GM23248 (cell line): ENCODE data around the gene ABCB9. TPM values are rescaled to one million over a fixed set of nuclear protein-coding genes. Genes with fewer than 3 reads are reported as not detected.

Source experiments
- DNase-seq: peaks from one replicate; pipeline ENCODE4 v3.0.0-alpha.2; 2015
- H2AFZ ChIP-seq: fragments of 200-600 bp; sonication (generic); 2 replicates; pipeline ENCODE4 v1.6.1; 2016; ENCODE audit warnings: antibody characterized with exemption
- H3F3A ChIP-seq: fragments of 200-600 bp; sonication (generic); 2 replicates; pipeline ENCODE4 v1.6.1; 2016; ENCODE audit warnings: mild to moderate bottlenecking, antibody characterized with exemption, mixed run types; ENCODE audit not compliant: insufficient read depth
- H3K27ac ChIP-seq: fragments of 200-600 bp; sonication (generic); 2 replicates; pipeline ENCODE4 v1.5.1; 2016; ENCODE audit warnings: mild to moderate bottlenecking
- H3K27me3 ChIP-seq: fragments of 200-600 bp; sonication (generic); replicated peaks from 2 replicates; pipeline ENCODE4 v1.6.1; 2016; ENCODE audit warnings: mild to moderate bottlenecking; ENCODE audit not compliant: insufficient read depth
- H3K36me3 ChIP-seq: fragments of 200-600 bp; sonication (generic); 2 replicates; pipeline ENCODE4 v1.6.1; 2016; ENCODE audit warnings: low read depth, mild to moderate bottlenecking
- H3K4me1 ChIP-seq: fragments of 200-600 bp; sonication (generic); 2 replicates; pipeline ENCODE4 v1.6.1; 2016; ENCODE audit warnings: mild to moderate bottlenecking; ENCODE audit not compliant: insufficient read depth
- H3K4me2 ChIP-seq: fragments of 200-600 bp; sonication (generic); one replicate; pipeline ENCODE4 v1.6.1; 2016; ENCODE audit warnings: mild to moderate bottlenecking; ENCODE audit not compliant: unreplicated experiment
- H3K4me3 ChIP-seq: fragments of 200-600 bp; sonication (generic); 2 replicates; pipeline ENCODE4 v1.5.1; 2016; ENCODE audit warnings: mild to moderate bottlenecking
- H3K79me2 ChIP-seq: fragments of 200-600 bp; sonication (generic); 2 replicates; pipeline ENCODE4 v1.6.1; 2016; ENCODE audit warnings: mild to moderate bottlenecking; ENCODE audit not compliant: insufficient read depth
- H3K9ac ChIP-seq: fragments of 200-600 bp; sonication (generic); 2 replicates; pipeline ENCODE4 v1.6.1; 2016; ENCODE audit warnings: mild to moderate bottlenecking
- H3K9me2 ChIP-seq: fragments of 200-600 bp; sonication (generic); 2 replicates; pipeline ENCODE4 v1.6.1; 2016; ENCODE audit warnings: mixed run types, mild to moderate bottlenecking, moderate library complexity; ENCODE audit not compliant: insufficient read depth
- H3K9me3 ChIP-seq: fragments of 200-600 bp; sonication (generic); one replicate; pipeline ENCODE4 v1.6.1; 2017; ENCODE audit warnings: low read depth
- H4K20me1 ChIP-seq: fragments of 200-600 bp; sonication (generic); 2 replicates; pipeline ENCODE4 v1.6.0; 2016; ENCODE audit not compliant: insufficient read depth
- EZH2 ChIP-seq: fragments of 200-600 bp; sonication (generic); IDR thresholded peaks from 2 replicates; pipeline ENCODE4 v1.6.1; 2018; ENCODE audit warnings: antibody characterized with exemption, mild to moderate bottlenecking; ENCODE audit not compliant: insufficient read depth, poor library complexity, severe bottlenecking
- EZH2phosphoT487 ChIP-seq: fragments of 200-600 bp; sonication (generic); IDR thresholded peaks from 2 replicates; pipeline ENCODE4 v1.6.1; 2018; ENCODE audit warnings: antibody characterized with exemption, moderate library complexity, mild to moderate bottlenecking, low read depth; ENCODE audit not compliant: insufficient read depth
- WGBS, 2 experiments: methylation state at CpG; one replicate each; pipeline ENCODE4 v1.1.6; 2015 to 2017; ENCODE audit warnings: low lambda C conversion rate in 2 of 2, low coverage in 1 of 2; ENCODE audit errors: missing lambda C conversion rate in 2 of 2; 5-methylcytosine and 5-hydroxymethylcytosine counted together
- in situ Hi-C: fragments of 300-500 bp; cut with MboI; formaldehyde crosslinking; loops from 2 replicates; pipeline ENCODE4 v1.15.0; 2020
- polyA plus RNA-seq: library from polyadenylated mRNA; unstranded; fragments of >200 nt; fragmentation: Nextera tagmentation; extraction: Ambion mirVana; gene quantifications from 2 replicates; pipeline ENCODE4 v1.2.1, GENCODE V29; 2016
- total RNA-seq: library from RNA; depleted of rRNA; stranded (reverse); fragments of >200 nt; shearing (Covaris generic); gene quantifications from 2 replicates; pipeline ENCODE4 v1.2.3, GENCODE V29; 2014

The ABCB9 gene
- total and polyA plus RNA-seq, 2 experiments from 2014 or later = 2.2 to 4.4 TPM

DNA sequence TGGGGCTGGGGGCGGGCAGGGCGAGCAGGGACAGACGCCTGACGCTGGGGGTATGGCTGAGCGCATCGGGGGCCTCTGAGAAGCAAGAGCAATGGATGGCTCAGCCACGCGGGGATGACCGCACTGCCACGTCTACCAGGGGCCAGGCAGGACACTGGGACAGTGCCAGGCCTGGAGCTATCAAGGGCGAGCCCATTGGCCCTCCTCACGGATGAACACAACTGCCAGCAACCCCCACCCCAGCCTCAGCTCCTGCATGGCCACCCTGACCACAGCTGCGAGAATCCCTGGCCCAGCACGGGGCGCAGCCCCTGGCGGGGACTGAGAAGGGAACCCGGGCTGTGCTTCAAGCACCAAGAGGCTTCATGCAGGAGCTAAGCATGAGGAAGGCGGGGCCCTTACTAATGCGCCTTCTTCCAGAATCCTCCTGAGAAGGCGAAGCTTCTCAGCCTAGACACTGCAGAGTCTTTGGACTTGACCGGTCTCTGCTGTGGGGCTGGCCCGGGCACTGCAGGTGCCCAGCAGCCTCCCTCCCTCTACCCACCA, 23.7 kb upstream of the ABCB9 start:
- Histone ChIP-seq H3K9me3 (no peaks in the 10 kb centered on the region), H3K36me3 (no peaks in the 10 kb centered on the region), H3K27ac (no peak overlapping the region), H3K27me3 (no peaks in the 10 kb centered on the region), H2AFZ (no peak overlapping the region), H3F3A (no peaks in the 10 kb centered on the region), H3K4me2 (no peak overlapping the region), H4K20me1 (no peaks in the 10 kb centered on the region), H3K79me2 (no peaks in the 10 kb centered on the region), H3K4me3 (no peak overlapping the region), H3K9ac (no peak overlapping the region), H3K9me2 (no peaks in the 10 kb centered on the region), H3K4me1 (no peaks in the 10 kb centered on the region)
- no peak for DNase-seq
- WGBS, 2 experiments = 82 to 90% methylated on average over 12 to 22 of the region's 22 CpGs
- TF ChIP-seq EZH2 (no peak), EZH2phosphoT487 (no peak)
- in situ Hi-C loops = no loop called here

DNA sequence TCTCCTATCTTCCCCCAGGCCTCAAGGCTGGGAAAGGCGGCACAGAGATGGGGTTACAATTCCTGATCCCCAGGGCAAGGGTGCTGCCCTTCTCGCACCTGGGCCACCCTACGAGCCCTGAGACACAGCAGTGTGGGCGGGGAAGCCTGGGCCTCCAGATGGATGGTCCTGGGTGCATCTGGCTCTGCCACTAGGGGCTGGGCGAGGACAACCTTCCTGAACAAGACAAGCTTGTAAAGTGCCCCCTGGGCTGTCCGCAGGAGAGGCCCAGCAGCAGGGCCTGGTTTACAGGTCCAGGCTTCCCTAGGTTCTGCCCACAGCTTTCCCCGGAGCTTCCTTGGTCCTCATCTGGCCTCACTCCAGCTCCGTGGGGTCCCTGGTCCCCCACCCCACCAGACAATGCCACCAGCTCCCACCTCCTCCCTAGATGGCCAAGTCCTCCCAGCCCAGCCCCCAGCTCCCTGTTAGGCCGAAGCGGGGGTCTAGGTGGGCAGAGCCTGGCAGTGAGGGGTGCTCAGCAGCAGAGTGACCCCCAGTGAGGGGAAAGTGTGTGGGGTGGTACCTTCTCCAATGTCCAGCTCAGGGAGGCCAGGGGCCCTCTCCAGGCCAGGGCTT, 23.1 kb upstream of the ABCB9 start:
- H3K27me3 ChIP-seq = no peaks in the 10 kb centered on the region
- no peaks in the 10 kb centered on the region for H3K36me3 ChIP-seq
- no peak overlapping the region for H3K9ac ChIP-seq
- no peaks in the 10 kb centered on the region for H4K20me1 ChIP-seq
- in situ Hi-C loops = no loop called here
- no peaks in the 10 kb centered on the region for H3F3A ChIP-seq
- no peak overlapping the region for H3K27ac ChIP-seq
- H3K9me2 ChIP-seq = no peaks in the 10 kb centered on the region
- no peaks in the 10 kb centered on the region for H3K4me1 ChIP-seq
- H3K4me2 ChIP-seq = no peak overlapping the region
- H2AFZ ChIP-seq = no peak overlapping the region
- 94 to 96% methylated on average over 7 to 10 of the region's 10 CpGs for WGBS, 2 experiments
- DNase-seq = no peak
- H3K9me3 ChIP-seq = no peaks in the 10 kb centered on the region
- H3K4me3 ChIP-seq = no peak overlapping the region
- TF ChIP-seq EZH2phosphoT487 (no peak), EZH2 (no peak)
- no peaks in the 10 kb centered on the region for H3K79me2 ChIP-seq

DNA sequence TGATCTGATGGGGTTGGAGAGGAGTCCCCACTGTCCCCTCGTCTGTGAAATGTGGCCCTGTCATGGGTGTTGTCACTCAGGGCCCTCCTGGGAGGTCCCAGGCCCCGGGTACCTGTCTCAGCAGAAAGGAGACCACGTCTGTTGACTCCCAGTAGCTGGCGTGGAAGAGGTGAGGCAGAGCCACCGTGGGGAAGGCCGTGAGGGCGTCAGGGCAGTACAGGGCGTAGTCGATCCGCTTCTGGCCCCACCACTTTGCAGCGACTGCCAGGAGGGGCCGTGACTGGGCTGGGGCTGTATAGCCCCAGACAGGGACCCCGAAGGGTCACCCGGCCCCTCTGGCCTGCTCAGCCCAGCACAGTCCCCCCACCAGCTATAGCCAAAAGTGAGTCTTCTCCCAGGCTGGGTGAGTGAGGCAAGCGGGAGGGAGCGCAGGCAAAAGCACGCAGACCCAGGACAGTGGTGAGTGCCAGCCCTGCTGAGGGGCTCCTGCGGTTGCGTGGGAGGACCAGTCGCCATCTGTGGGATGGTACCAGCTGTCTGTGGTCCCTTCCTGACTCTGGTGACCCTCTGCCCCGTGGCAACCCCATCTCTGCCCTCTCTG, 22.4 kb upstream of the ABCB9 start:
- H4K20me1 ChIP-seq = no peaks in the 10 kb centered on the region

DNA sequence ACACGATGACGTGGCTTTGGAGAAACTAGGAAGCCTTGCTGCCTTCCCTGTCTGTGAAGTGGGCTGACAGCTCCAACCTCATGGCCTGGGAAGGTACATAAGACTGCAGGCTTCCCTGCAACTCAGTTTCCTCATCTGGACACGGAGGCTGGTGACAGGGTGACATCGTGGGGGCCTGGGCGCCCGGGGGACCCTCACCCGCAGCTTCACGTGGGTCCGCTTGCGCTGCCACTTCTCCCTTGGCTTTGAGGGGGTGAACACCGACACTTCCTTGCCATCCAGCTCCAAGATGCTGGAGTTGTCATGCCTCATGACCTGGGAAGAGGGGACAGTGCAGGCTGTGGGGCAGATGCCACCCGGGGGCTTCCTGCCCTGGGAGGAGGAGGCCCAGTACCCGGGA, 21.8 kb upstream of the ABCB9 start:
- TF ChIP-seq EZH2phosphoT487 (no peak), EZH2 (no peak)
- in situ Hi-C loops = no loop called here
- H3K4me1 ChIP-seq = no peaks in the 10 kb centered on the region
- DNase-seq = no peak
- H3K4me2 ChIP-seq = no peak overlapping the region
- no peaks in the 10 kb centered on the region for H3K36me3 ChIP-seq
- no peaks in the 10 kb centered on the region for H3K27me3 ChIP-seq
- H3K9ac ChIP-seq = no peak overlapping the region
- 85 to 89% methylated on average over 13 of the region's 13 CpGs for WGBS, 2 experiments
- no peaks in the 10 kb centered on the region for H3K9me2 ChIP-seq
- H4K20me1 ChIP-seq = no peaks in the 10 kb centered on the region
- H3K79me2 ChIP-seq = peaks cover 2% of the 10 kb centered on the region; the same call in 1 of the 2 replicates
- no peak overlapping the region for H3K4me3 ChIP-seq
- no peak overlapping the region for H3K27ac ChIP-seq
- no peak overlapping the region for H2AFZ ChIP-seq
- H3F3A ChIP-seq = no peaks in the 10 kb centered on the region
- no peaks in the 10 kb centered on the region for H3K9me3 ChIP-seq

More for the DNA sequence above, 22.4 kb upstream of the ABCB9 start:
- Histone ChIP-seq H2AFZ (no peak overlapping the region), H3K9ac (no peak overlapping the region), H3K9me3 (no peaks in the 10 kb centered on the region), H3K4me2 (no peak overlapping the region), H3K9me2 (no peaks in the 10 kb centered on the region), H3K79me2 (no peaks in the 10 kb centered on the region), H3F3A (no peaks in the 10 kb centered on the region), H3K36me3 (no peaks in the 10 kb centered on the region), H3K27ac (no peak overlapping the region), H3K4me3 (no peak overlapping the region), H3K27me3 (no peaks in the 10 kb centered on the region), H3K4me1 (no peaks in the 10 kb centered on the region)
- in situ Hi-C loops = no loop called here
- no peak for DNase-seq
- 92 to 94% methylated on average over 20 to 21 of the region's 21 CpGs for WGBS, 2 experiments
- TF ChIP-seq EZH2phosphoT487 (no peak), EZH2 (no peak)
